HG03342 (cell line): ENCODE results near the gene TGIF2.

ENCODE experiments used
- ATAC-seq: cut with Tn5 transposase; IDR thresholded peaks from one replicate; pipeline ENCODE4 v1.9.1; 2021; ENCODE audit warnings: mild to moderate bottlenecking, moderate library complexity; ENCODE audit not compliant: unreplicated experiment

The TGIF2 gene

GRCh38 chr20:36574366-36575135, 1.2 kb downstream of the TGIF2 start:
- ATAC-seq: no peak

GRCh38 chr20:36576081-36576445, 2.7 kb downstream of the TGIF2 start:
- ATAC-seq: no peak

- ATAC-seq: no peak
Observed at GRCh38 chr20:36578356-36579041, 5.1 kb downstream of the TGIF2 start.

- ATAC-seq: no peak
Observed at GRCh38 chr20:36579996-36580545, 6.7 kb downstream of the TGIF2 start.

GRCh38 chr20:36582322-36582721, 8.9 kb downstream of the TGIF2 start:
- ATAC-seq: no peak

GRCh38 chr20:36582821-36583220, 9.4 kb downstream of the TGIF2 start:
- no peak for ATAC-seq

- no peak for ATAC-seq
Observed at GRCh38 chr20:36584018-36584481, 10.7 kb downstream of the TGIF2 start.

- no peak for ATAC-seq
Observed at GRCh38 chr20:36585410-36586125, 12.2 kb downstream of the TGIF2 start.

- no peak for ATAC-seq
Observed at GRCh38 chr20:36587388-36588070, 14.1 kb downstream of the TGIF2 start.

GRCh38 chr20:36591281-36591680, 17.9 kb downstream of the TGIF2 start:
- no peak for ATAC-seq

- ATAC-seq: no peak
Observed at GRCh38 chr20:36591854-36592641, 18.7 kb downstream of the TGIF2 start.

- no peak for ATAC-seq
Observed at GRCh38 chr20:36593347-36593929, 20.0 kb downstream of the TGIF2 start.

GRCh38 chr20:36599912-36600345, 26.5 kb downstream of the TGIF2 start:
- ATAC-seq: no peak

GRCh38 chr20:36601540-36601939, 28.1 kb downstream of the TGIF2 start:
- ATAC-seq: no peak

GRCh38 chr20:36604952-36605398, 31.6 kb downstream of the TGIF2 start:
- ATAC-seq: peak; percentile 35

GRCh38 chr20:36605399-36606157, 32.2 kb downstream of the TGIF2 start, which contains the start of gene RAB5IF:
Gene RAB5IF, plus strand, starts transcription at chr20:36605779. Its CDS starts 173 bp downstream, at chr20:36605952.
- ATAC-seq: peak; percentile 72

- no peak for ATAC-seq
Observed at GRCh38 chr20:36606158-36607066, 33.0 kb downstream of the TGIF2 start.
